Measurements from ENCODE around the gene LYL1. TPM values are rescaled to one million over a fixed set of nuclear protein-coding genes. Genes with fewer than 3 reads are reported as not detected.

Gene LYL1
- total and polyA plus RNA-seq, 2 experiments from 2014 or later = 0.18 TPM; not detected in 1

DNA sequence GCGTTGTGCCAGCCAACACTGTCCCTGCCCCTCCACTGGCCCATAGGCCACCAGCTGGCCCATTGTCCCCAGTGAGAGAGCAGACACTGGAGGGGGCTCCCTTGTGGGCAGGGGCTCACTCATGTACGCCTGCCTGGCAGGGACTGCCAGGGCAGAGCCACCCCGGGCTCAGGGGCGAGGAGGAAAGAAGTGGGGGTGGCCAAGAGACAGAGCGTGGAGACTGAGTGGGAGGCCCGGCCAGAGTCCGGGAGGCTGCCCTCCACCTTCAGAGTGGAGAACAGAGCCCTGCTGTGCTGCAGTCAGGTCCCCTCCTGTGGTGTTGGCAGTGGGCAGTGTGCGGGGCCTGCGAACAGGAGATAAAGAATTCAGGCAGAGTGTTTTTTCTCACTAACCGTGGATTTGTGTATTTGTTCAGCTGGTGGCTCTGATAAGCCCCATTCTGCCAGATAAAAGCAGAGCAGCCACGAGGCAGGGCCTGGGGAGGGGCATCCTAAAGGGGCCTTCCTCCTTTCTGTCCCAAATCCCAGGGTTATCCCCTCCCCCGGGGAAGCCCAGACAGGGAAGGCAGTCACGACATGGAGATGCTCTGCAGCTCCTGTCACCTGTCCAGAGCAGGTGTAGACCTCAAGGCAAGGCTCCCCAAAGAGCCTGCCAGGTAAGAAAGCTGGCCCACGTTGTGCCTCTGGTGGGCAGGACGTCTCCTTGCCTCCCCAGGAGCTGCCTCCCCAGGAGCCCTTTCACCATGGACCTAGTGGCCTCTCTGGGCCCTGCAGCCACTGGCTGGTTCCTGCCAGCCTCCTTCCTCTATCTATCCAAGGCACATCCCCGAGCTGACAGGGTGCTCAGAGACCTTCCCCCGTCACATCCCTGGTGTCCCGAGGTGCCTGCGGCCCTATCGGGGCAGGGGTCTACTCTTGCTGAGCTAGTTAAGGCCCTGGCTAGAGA, 33.0 kb downstream of the LYL1 start:
- no peak for TF ChIP-seq EZH2 (IDR thresholded peaks at IDR 0.05; ENCODE audit: insufficient read depth, poor library complexity, severe bottlenecking)
- TF ChIP-seq EZH2phosphoT487 (IDR thresholded peaks at IDR 0.05; ENCODE audit: insufficient read depth, low read depth) = no peak
- H3F3A ChIP-seq (ENCODE audit: insufficient read depth) = no peaks in the 10 kb centered on the region
- H2AFZ ChIP-seq = no peak overlapping the region
- no peaks in the 10 kb centered on the region; the same call in 1 of the 2 replicates for H4K20me1 ChIP-seq (ENCODE audit: insufficient read depth)
- no peaks in the 10 kb centered on the region for H3K9me3 ChIP-seq (ENCODE audit: low read depth)
- H3K79me2 ChIP-seq (ENCODE audit: insufficient read depth) = peaks cover 100% of the 10 kb centered on the region
- no peaks in the 10 kb centered on the region for H3K4me1 ChIP-seq (ENCODE audit: insufficient read depth)
- WGBS, 2 experiments (ENCODE audit: low coverage in 1 of 2, low lambda C conversion rate in 2 of 2, missing lambda C conversion rate in 2 of 2) = 59 to 65% methylated on average over 19 to 20 of the region's 20 CpGs
- no peak overlapping the region for H3K9ac ChIP-seq
- no peak overlapping the region for H3K4me3 ChIP-seq
- H3K27me3 ChIP-seq (replicated peaks; ENCODE audit: insufficient read depth) = no peaks in the 10 kb centered on the region
- in situ Hi-C loops (cut with MboI) = no loop called here
- DNase-seq = no peak
- no peak overlapping the region for H3K27ac ChIP-seq
- no peaks in the 10 kb centered on the region for H3K9me2 ChIP-seq (ENCODE audit: insufficient read depth)
- H3K36me3 ChIP-seq (ENCODE audit: low read depth) = no peaks in the 10 kb centered on the region
- no peak overlapping the region for H3K4me2 ChIP-seq (ENCODE audit: unreplicated experiment)

DNA sequence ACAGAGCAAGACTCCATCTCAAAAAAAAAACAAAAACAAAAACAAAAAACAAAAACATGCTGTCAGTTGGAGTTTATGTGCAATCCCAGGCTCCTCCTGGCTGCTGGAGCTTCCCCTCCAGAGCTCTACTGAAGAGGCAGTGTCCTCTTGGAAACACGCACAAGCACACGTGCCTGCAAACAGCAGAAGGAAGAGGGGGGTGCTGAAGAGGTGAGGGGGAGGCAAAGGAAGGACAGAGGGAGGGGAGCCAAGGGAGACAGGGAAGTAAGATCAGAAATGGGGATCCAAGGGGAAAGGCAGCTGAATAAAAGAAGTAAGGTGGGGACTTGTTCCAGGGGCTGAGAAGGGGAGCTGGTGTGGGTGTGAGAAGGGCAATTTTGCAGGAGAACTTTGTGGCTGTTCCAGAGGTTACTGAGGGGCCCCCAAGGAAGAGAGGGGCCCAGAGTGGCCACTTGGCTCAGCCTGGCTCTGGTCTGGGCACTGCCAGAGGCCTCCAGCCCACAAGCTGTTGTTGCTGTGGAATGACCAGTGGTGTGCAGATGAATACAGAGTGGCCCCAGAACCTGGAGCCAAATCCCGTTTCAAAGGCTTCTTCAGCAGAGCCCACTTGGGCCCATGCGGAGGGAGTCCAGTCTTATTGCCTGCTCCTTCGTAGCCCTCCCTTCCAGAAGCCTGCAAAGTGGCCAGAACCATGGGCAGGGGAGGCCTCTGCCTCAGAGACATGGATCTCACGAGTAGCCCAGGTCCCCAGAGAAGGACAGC, 34.4 kb downstream of the LYL1 start:
- Histone ChIP-seq H3F3A (ENCODE audit: insufficient read depth) (no peaks in the 10 kb centered on the region), H3K4me1 (ENCODE audit: insufficient read depth) (no peaks in the 10 kb centered on the region; the same call in 1 of the 2 replicates), H3K27ac (no peak overlapping the region), H3K4me2 (ENCODE audit: unreplicated experiment) (no peak overlapping the region), H3K9ac (0 out of 2 replicates have a peak overlapping the region, but pooled peaks have one; percentile 10), H3K9me2 (ENCODE audit: insufficient read depth) (no peaks in the 10 kb centered on the region), H3K36me3 (ENCODE audit: low read depth) (no peaks in the 10 kb centered on the region), H4K20me1 (ENCODE audit: insufficient read depth) (no peaks in the 10 kb centered on the region; the same call in 1 of the 2 replicates), H3K79me2 (ENCODE audit: insufficient read depth) (peaks cover 100% of the 10 kb centered on the region), H3K27me3 (replicated peaks; ENCODE audit: insufficient read depth) (no peaks in the 10 kb centered on the region), H3K9me3 (ENCODE audit: low read depth) (no peaks in the 10 kb centered on the region), H3K4me3 (no peak overlapping the region), H2AFZ (no peak overlapping the region)
- no peak for DNase-seq
- in situ Hi-C loops (cut with MboI) = no loop called here
- 56 to 70% methylated on average over 6 of the region's 6 CpGs for WGBS, 2 experiments (ENCODE audit: low coverage in 1 of 2, low lambda C conversion rate in 2 of 2, missing lambda C conversion rate in 2 of 2)
- TF ChIP-seq EZH2phosphoT487 (IDR thresholded peaks at IDR 0.05; ENCODE audit: insufficient read depth, low read depth) (no peak), EZH2 (IDR thresholded peaks at IDR 0.05; ENCODE audit: insufficient read depth, poor library complexity, severe bottlenecking) (no peak)

DNA sequence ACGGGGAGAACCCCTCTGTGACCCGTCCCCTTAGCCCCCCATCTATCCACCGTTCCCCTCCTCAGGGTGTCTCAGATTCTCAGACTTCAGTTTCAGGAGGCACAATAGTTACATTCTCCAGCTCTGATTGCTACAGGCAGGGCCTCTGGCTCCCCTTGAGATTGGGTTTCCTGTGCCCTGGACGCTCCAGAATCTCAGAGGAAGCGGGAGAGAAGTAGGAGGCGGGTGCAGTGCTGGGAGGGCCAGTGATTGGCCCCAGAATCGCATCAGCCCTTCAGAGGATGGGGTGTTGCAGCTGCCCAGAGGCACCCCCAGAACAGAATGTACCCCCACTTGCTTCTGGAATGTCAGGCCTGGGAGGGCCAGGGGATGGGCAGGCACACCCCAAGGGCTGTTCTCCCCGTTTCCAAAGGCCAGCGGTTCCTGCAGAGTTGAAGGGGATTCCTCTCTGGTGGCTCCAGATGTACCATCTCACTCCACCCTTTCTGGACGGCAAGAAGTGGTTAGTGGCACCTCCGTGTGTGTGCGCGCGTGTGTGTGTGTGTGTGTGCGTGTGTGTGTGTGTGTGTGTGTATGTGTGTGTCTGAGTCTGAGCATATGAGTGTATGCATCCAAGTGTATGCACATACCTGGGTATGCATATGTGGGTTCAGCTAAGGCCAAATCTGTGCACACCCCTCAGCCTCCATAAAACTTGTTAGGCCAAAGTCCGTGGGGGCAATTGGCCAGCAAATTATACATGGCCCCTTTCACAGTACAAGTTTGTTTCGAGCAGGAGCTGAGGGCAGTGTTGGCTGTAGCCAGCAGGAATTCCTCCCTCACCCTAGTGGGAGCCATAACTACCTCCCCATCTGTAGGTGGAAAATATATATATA, 35.5 kb downstream of the LYL1 start:
- Histone ChIP-seq H3K27me3 (replicated peaks; ENCODE audit: insufficient read depth) (no peaks in the 10 kb centered on the region), H3K4me1 (ENCODE audit: insufficient read depth) (peaks cover under 1% of the 10 kb centered on the region; the same call in 1 of the 2 replicates), H3K27ac (no peak overlapping the region), H3K4me2 (ENCODE audit: unreplicated experiment) (no peak overlapping the region), H3K4me3 (no peak overlapping the region), H2AFZ (no peak overlapping the region), H4K20me1 (ENCODE audit: insufficient read depth) (no peaks in the 10 kb centered on the region; the same call in 1 of the 2 replicates), H3K36me3 (ENCODE audit: low read depth) (no peaks in the 10 kb centered on the region), H3K9me2 (ENCODE audit: insufficient read depth) (no peaks in the 10 kb centered on the region), H3K79me2 (ENCODE audit: insufficient read depth) (peaks cover 100% of the 10 kb centered on the region), H3K9me3 (ENCODE audit: low read depth) (no peaks in the 10 kb centered on the region), H3F3A (ENCODE audit: insufficient read depth) (no peaks in the 10 kb centered on the region), H3K9ac (no peak overlapping the region)
- no peak for TF ChIP-seq EZH2phosphoT487 (IDR thresholded peaks at IDR 0.05; ENCODE audit: insufficient read depth, low read depth)
- no peak for TF ChIP-seq EZH2 (IDR thresholded peaks at IDR 0.05; ENCODE audit: insufficient read depth, poor library complexity, severe bottlenecking)
- no peak for DNase-seq
- in situ Hi-C loops (cut with MboI) = no loop called here
- WGBS, 2 experiments (ENCODE audit: low coverage in 1 of 2, low lambda C conversion rate in 2 of 2, missing lambda C conversion rate in 2 of 2) = 70 to 74% methylated on average over 17 of the region's 17 CpGs

DNA sequence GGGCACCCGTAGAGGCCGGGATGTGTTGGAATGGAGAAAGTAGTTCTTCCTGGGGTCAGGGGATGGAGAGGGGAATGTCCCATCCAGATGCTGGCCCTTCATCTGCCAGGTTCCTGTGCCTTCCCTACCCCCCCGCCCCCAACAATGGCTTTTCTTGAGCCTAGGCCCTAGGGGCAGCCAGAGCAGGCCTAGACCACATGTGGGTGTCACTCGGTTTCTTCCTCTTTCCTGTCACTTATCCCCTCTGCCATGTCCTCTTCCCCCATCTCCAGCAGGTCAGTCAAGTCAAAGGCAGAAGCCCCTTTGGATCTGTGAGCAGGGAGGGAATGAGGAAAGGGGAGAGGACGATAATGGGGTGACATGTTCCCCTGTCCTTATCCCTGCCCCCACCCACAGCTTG, 36.4 kb downstream of the LYL1 start:
- Histone ChIP-seq H3K4me2 (ENCODE audit: unreplicated experiment) (no peak overlapping the region), H3K9me2 (ENCODE audit: insufficient read depth) (no peaks in the 10 kb centered on the region), H3K4me3 (no peak overlapping the region), H3K4me1 (ENCODE audit: insufficient read depth) (peaks cover 9% of the 10 kb centered on the region), H3F3A (ENCODE audit: insufficient read depth) (no peaks in the 10 kb centered on the region), H3K9me3 (ENCODE audit: low read depth) (no peaks in the 10 kb centered on the region), H3K36me3 (ENCODE audit: low read depth) (no peaks in the 10 kb centered on the region), H3K27ac (no peak overlapping the region), H3K27me3 (replicated peaks; ENCODE audit: insufficient read depth) (no peaks in the 10 kb centered on the region), H3K79me2 (ENCODE audit: insufficient read depth) (peaks cover 99% of the 10 kb centered on the region), H4K20me1 (ENCODE audit: insufficient read depth) (no peaks in the 10 kb centered on the region), H2AFZ (no peak overlapping the region), H3K9ac (no peak overlapping the region)
- no peak for DNase-seq
- 62 to 68% methylated on average over 5 of the region's 5 CpGs for WGBS, 2 experiments (ENCODE audit: low coverage in 1 of 2, low lambda C conversion rate in 2 of 2, missing lambda C conversion rate in 2 of 2)
- in situ Hi-C loops (cut with MboI) = no loop called here
- no peak for TF ChIP-seq EZH2phosphoT487 (IDR thresholded peaks at IDR 0.05; ENCODE audit: insufficient read depth, low read depth)
- TF ChIP-seq EZH2 (IDR thresholded peaks at IDR 0.05; ENCODE audit: insufficient read depth, poor library complexity, severe bottlenecking) = no peak

All from GM23248 (cell line).